K562 (cell line): Measurements from ENCODE around the gene KPNA3. TPM values are rescaled to one million over a fixed set of nuclear protein-coding genes. Genes with fewer than 3 reads are reported as not detected.

Source experiments
- ATAC-seq: fragments of 200-7000 bp; cut with Tn5 transposase; 3 replicates; pipeline ENCODE4 v1.9.1; 2020; ENCODE audit warnings: moderate library complexity
- BruUV-seq: library from RNA; stranded (reverse); fragments of 400-500 nt; replicated peaks from 2 replicates; lab custom pipeline; 2021; lab: Mats Ljungman, UMichigan
- CTCF ChIA-PET: fragments of 300-600 bp; formaldehyde crosslinking; extraction: SDS; loops from one replicate; lab custom pipeline; 2021; ENCODE audit warnings: low intra/inter-chr PET ratio; lab: Yijun Ruan, JAX
- POLR2A ChIA-PET: fragments of 300-600, 350-650 bp; sonication (Branson Sonifier 250); formaldehyde crosslinking; extraction: SDS; loops from one replicate; lab custom pipeline; 2021; ENCODE audit warnings: antibody characterized with exemption, inconsistent platforms; lab: Yijun Ruan, JAX
- DNase-seq, 4 experiments: peaks; one replicate each; pipeline versions ENCODE4 v3.0.0 to v3.0.0-alpha.2; 2011 to 2018; ENCODE audit warnings: low spot score in 3 of 4, mixed read lengths in 3 of 4; ENCODE audit errors: extremely low read depth in 1 of 4
- FAIRE-seq: peaks from 2 replicates; lab custom pipeline; 2011; peaks lifted over from hg19 to GRCh38; lab: Jason Lieb, UNC
- H2AFZ ChIP-seq: 2 replicates; pipeline ENCODE4 v1.6.0; 2011; ENCODE audit warnings: low read depth, low read length, control low read depth, inconsistent platforms
- H3K27ac ChIP-seq: fragments of 200-600 bp; 3 replicates; pipeline ENCODE4 v1.8.0; 2011; ENCODE audit warnings: low read depth, mild to moderate bottlenecking, control low read depth, inconsistent platforms, low read length, moderate library complexity, mixed read lengths; ENCODE audit errors: extremely low read depth
- H3K27me3 ChIP-seq, 2 experiments: fragments of 300-600 bp in 1 of 2; 2 replicates in 1 of 2; 3 replicates in 1 of 2; pipeline versions ENCODE4 v1.6.0 to v1.8.0; 2011; ENCODE audit warnings: inconsistent platforms in 2 of 2, low read length in 2 of 2, mild to moderate bottlenecking in 1 of 2, mixed read lengths in 1 of 2, moderate library complexity in 1 of 2; ENCODE audit not compliant: control insufficient read depth in 2 of 2, insufficient read depth in 2 of 2
- H3K36me3 ChIP-seq: fragments of 300-600 bp; 3 replicates; pipeline ENCODE4 v1.8.0; 2011; ENCODE audit warnings: mild to moderate bottlenecking, low read length, inconsistent platforms; ENCODE audit not compliant: control insufficient read depth, insufficient read depth
- H3K4me1 ChIP-seq, 2 experiments: fragments of 200-600 bp in 1 of 2; replicated peaks in 1 of 2; 2 replicates in 1 of 2; 3 replicates in 1 of 2; pipeline versions ENCODE4 v1.5.1 to v1.8.0; 2011; ENCODE audit warnings: inconsistent platforms in 2 of 2, low read length in 2 of 2, mild to moderate bottlenecking in 1 of 2, mixed read lengths in 1 of 2, moderate library complexity in 1 of 2; ENCODE audit not compliant: control insufficient read depth in 2 of 2, insufficient read depth in 2 of 2
- H3K4me2 ChIP-seq: 2 replicates; pipeline ENCODE4 v1.6.1; 2011; ENCODE audit warnings: low read length, control low read depth, inconsistent platforms, mixed read lengths; ENCODE audit not compliant: insufficient read depth
- H3K4me3 ChIP-seq: fragments of 200-600 bp; sonication (generic), shearing (Covaris generic); 2 replicates; pipeline ENCODE4 v1.5.1; 2016; ENCODE audit warnings: control low read depth, inconsistent platforms
- H3K79me2 ChIP-seq: fragments of 200-600 bp; 3 replicates; pipeline ENCODE4 v1.8.0; 2011; ENCODE audit warnings: low read length, inconsistent platforms; ENCODE audit not compliant: control insufficient read depth, insufficient read depth
- H3K9ac ChIP-seq, 2 experiments: 2 replicates each; pipeline versions ENCODE4 v1.6.0 to v1.6.1; 2011; ENCODE audit warnings: low read depth in 2 of 2, low read length in 2 of 2, control low read depth in 1 of 2, inconsistent platforms in 1 of 2, mild to moderate bottlenecking in 1 of 2, mixed read lengths in 1 of 2; ENCODE audit not compliant: insufficient read depth in 1 of 2
- H3K9me1 ChIP-seq: one replicate; pipeline ENCODE4 v1.6.0; 2011; ENCODE audit warnings: inconsistent platforms, mild to moderate bottlenecking, low read length, moderate library complexity; ENCODE audit not compliant: control insufficient read depth, insufficient read depth
- H3K9me3 ChIP-seq: replicated peaks from 2 replicates; pipeline ENCODE4 v1.5.1; 2011; ENCODE audit warnings: low read depth, low read length, inconsistent platforms; ENCODE audit not compliant: control insufficient read depth, insufficient read depth
- H4K20me1 ChIP-seq: replicated peaks from 2 replicates; pipeline ENCODE4 v1.6.1; 2011; ENCODE audit warnings: low read length, inconsistent platforms, mixed read lengths; ENCODE audit not compliant: control insufficient read depth, insufficient read depth
- CHD4 ChIP-seq: fragments of 200-600 bp; sonication (generic); IDR thresholded peaks from 3 replicates; pipeline ENCODE4 v1.6.1; 2012; ENCODE audit warnings: low read depth, mild to moderate bottlenecking, mixed read lengths, low read length, inconsistent platforms; ENCODE audit not compliant: insufficient read depth, insufficient replicate concordance, poor library complexity, severe bottlenecking
- MTA3 ChIP-seq: fragments of 450-650 bp; formaldehyde crosslinking; IDR thresholded peaks from 2 replicates; pipeline ENCODE4 v1.6.1; 2017; ENCODE audit warnings: mild to moderate bottlenecking, borderline replicate concordance
- NFIX ChIP-seq: fragments of 250-450 bp; sonication (Bioruptor Pico); IDR thresholded peaks from 2 replicates; pipeline ENCODE4 v1.4.0; 2020; ENCODE audit warnings: low read depth, mild to moderate bottlenecking, moderate library complexity
- OTX1 ChIP-seq: fragments of 450-650 bp; formaldehyde crosslinking; IDR thresholded peaks from 2 replicates; pipeline ENCODE4 v1.4.0; 2022; ENCODE audit warnings: mild to moderate bottlenecking
- PTRF ChIP-seq: fragments of 450-650 bp; IDR thresholded peaks from 2 replicates; pipeline ENCODE4 v1.6.1; 2016; ENCODE audit warnings: mild to moderate bottlenecking, missing genetic modification characterization, missing compliant biosample characterization
- TCF3 ChIP-seq: sonication (generic); formaldehyde crosslinking; IDR thresholded peaks from 2 replicates; pipeline ENCODE4 v1.4.0; 2020; ENCODE audit warnings: mild to moderate bottlenecking, missing genetic modification reagents
- ZNF143 ChIP-seq: sonication (generic); formaldehyde crosslinking; IDR thresholded peaks from 2 replicates; pipeline ENCODE4 v1.9.0; 2022; ENCODE audit warnings: mild to moderate bottlenecking, missing genetic modification reagents
- ZNF212 ChIP-seq: fragments of 450-650 bp; formaldehyde crosslinking; IDR thresholded peaks from 2 replicates; pipeline ENCODE4 v1.4.0; 2020; ENCODE audit warnings: mild to moderate bottlenecking
- WGBS: fragments of 100-300 bp; shearing (Covaris generic); methylation state at CpG from one replicate; pipeline ENCODE4 v1.1.6; 2016; ENCODE audit warnings: low coverage, mixed read lengths; ENCODE audit not compliant: insufficient coverage; ENCODE audit errors: missing lambda C conversion rate; 5-methylcytosine and 5-hydroxymethylcytosine counted together
- in situ Hi-C: fragments of 300-500 bp; cut with MboI; formaldehyde crosslinking; loops from 4 replicates; pipeline ENCODE4 v1.15.0; 2018; ENCODE audit warnings: inconsistent platforms, mixed read lengths
- intact Hi-C: fragments of 100-400 bp; cut with micrococcal nuclease; formaldehyde crosslinking; loops from 2 replicates; pipeline ENCODE4 v1.14.2; 2022
- polyA plus RNA-seq, 8 experiments: library from polyadenylated mRNA; depleted of rRNA in 4 of 8; stranded (reverse) in 5 of 8; unstranded in 3 of 8; fragments of >200 nt; fragmentation: Nextera tagmentation in 2 of 8; fragmentation: Illumina TruSeq in 1 of 8; extraction: Ambion mirVana in 2 of 8; extraction: Trizol in 1 of 8; gene quantifications; 2 replicates each; pipeline versions ENCODE4 v1.2.1 to v1.2.3, GENCODE V29; 2011 to 2014; ENCODE audit warnings: inconsistent platforms in 1 of 8, missing spikeins in 1 of 8
- total RNA-seq, 7 experiments: library from RNA; depleted of rRNA in 6 of 7; stranded (reverse); fragments of >200 nt in 6 of 7; fragmentation: Illumina TruSeq in 2 of 7; extraction: Trizol in 2 of 7; gene quantifications; 2 replicates each; pipeline versions ENCODE4 v1.2.1 to v1.2.3, GENCODE V29; 2011 to 2021; ENCODE audit warnings: low replicate concordance in 1 of 7
- TF ChIP-seq, protein P1 (sequence below): fragments of 200-800 bp; sonication (Bioruptor generic); IDR thresholded peaks from 2 replicates; pipeline ENCODE4 v1.6.1; 2017; ENCODE audit warnings: missing genetic modification characterization, missing compliant biosample characterization
- TF ChIP-seq, protein P2 (sequence below): fragments of 450-650 bp; IDR thresholded peaks from 2 replicates; pipeline ENCODE4 v1.6.1; 2016; ENCODE audit warnings: low read depth, mild to moderate bottlenecking, moderate library complexity

KPNA3 gene
- total and polyA plus RNA-seq, 9 of the 15 experiments (the other 6 are each of a cell fraction or from before 2014, with no cell fraction given) = 8.5 to 23.4 (median 15.7) TPM

DNA sequence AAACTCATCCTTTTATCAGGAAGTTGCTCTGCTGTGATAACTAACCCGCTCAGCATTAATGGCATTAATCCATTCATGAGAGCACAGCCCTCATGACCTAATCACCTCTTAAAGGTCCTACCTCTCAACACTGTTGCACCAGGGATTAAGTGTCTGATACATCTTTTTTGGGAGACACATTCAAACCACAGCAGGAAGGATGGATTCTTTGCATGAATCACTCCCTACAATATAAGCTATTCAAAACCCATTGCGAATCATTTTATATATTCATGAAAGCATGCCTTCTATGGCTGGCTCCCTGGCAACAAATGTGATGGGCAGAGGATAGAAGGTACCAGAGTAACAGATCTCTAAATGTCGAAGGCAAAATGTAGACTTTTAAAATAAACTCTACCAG, 136.6 kb downstream of the KPNA3 start:
- BruUV-seq = no TSS peak
- CTCF ChIA-PET = no interaction called here

More for the DNA sequence above, 136.6 kb downstream of the KPNA3 start:
- Histone ChIP-seq H3K79me2 (no peaks in the 10 kb centered on the region), H3K27ac (no peak overlapping the region), H4K20me1 (no peaks in the 10 kb centered on the region)
- 33% methylated on average over 3 of the region's 3 CpGs for WGBS
- in situ Hi-C loops = loop anchor here (25.0 kb wide), 1 partner anchor 1406 kb away; no protein-coding TSS in a partner anchor
- no peak for TF ChIP-seq OTX1 (CRISPR knock-in tag)
- no peak for TF ChIP-seq ZNF212 (CRISPR knock-in tag)
- no peak for TF ChIP-seq TCF3 (CRISPR knock-in tag)
- no peak for TF ChIP-seq NFIX (CRISPR knock-in tag)
- no peak for TF ChIP-seq MTA3
- no peak for TF ChIP-seq PTRF
- TF ChIP-seq CHD4 = no peak
- TF ChIP-seq, protein P1, sequence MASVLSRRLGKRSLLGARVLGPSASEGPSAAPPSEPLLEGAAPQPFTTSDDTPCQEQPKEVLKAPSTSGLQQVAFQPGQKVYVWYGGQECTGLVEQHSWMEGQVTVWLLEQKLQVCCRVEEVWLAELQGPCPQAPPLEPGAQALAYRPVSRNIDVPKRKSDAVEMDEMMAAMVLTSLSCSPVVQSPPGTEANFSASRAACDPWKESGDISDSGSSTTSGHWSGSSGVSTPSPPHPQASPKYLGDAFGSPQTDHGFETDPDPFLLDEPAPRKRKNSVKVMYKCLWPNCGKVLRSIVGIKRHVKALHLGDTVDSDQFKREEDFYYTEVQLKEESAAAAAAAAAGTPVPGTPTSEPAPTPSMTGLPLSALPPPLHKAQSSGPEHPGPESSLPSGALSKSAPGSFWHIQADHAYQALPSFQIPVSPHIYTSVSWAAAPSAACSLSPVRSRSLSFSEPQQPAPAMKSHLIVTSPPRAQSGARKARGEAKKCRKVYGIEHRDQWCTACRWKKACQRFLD (CRISPR knock-in tag) = no peak
- TF ChIP-seq, protein P2, sequence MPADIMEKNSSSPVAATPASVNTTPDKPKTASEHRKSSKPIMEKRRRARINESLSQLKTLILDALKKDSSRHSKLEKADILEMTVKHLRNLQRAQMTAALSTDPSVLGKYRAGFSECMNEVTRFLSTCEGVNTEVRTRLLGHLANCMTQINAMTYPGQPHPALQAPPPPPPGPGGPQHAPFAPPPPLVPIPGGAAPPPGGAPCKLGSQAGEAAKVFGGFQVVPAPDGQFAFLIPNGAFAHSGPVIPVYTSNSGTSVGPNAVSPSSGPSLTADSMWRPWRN = no peak
- TF ChIP-seq ZNF143 (CRISPR knock-in tag) = no peak
- TF ChIP-seq, all 486 proteins: peak for 0
- Histone ChIP-seq H3K9ac (no peak overlapping the region), H3K36me3 (peaks cover 4% of the 10 kb centered on the region; the same call in 1 of the 3 replicates), H2AFZ (no peak overlapping the region), H3K27me3 (no peaks in the 10 kb centered on the region), H3K4me3 (no peak overlapping the region), H3K4me2 (no peak overlapping the region), H3K4me1 (no peaks in the 10 kb centered on the region), H3K9me1 (no peaks in the 10 kb centered on the region), H3K9me3 (no peaks in the 10 kb centered on the region)
- POLR2A ChIA-PET = no interaction called here
- no peak for ATAC-seq
- intact Hi-C loops = no loop called here
- no peak for DNase-seq
- no peak for FAIRE-seq
